ENCODE measurements around the gene XRCC1.

GRCh38 chr19:43551399-43552197 is 23.7 kb downstream of the XRCC1 start:
- TF ChIP-seq CTCF (conservative IDR thresholded peaks at IDR 0.05 in 1 of 2, IDR thresholded peaks at IDR 0.05 in 1 of 2; ENCODE audit: extremely low read depth in 1 of 2, insufficient read depth in 1 of 2, low read depth in 1 of 2, low read length in 2 of 2) (no peak), EZH2 (IDR thresholded peaks at IDR 0.05; ENCODE audit: borderline replicate concordance, low read length) (no peak)
